Tibial nerve (tissue), 3 donors: ENCODE data around the gene AHCTF1.

Experiments
- CTCF ChIP-seq, 5 experiments: fragments of 200-600 bp in 3 of 5; fragments of 450-650 bp in 2 of 5; sonication (generic) in 3 of 5; IDR thresholded peaks; one replicate each; pipeline ENCODE4 v1.5.1; 2016 to 2019; ENCODE audit warnings: antibody characterized with exemption in 5 of 5, mild to moderate bottlenecking in 3 of 5, moderate library complexity in 2 of 5
- POLR2A ChIP-seq, 2 donors: fragments of 450-650 bp; IDR thresholded peaks; one replicate each; pipeline ENCODE4 v1.6.1; 2017; ENCODE audit warnings: antibody characterized with exemption in 2 of 2, mild to moderate bottlenecking in 2 of 2, moderate library complexity in 2 of 2

DNA sequence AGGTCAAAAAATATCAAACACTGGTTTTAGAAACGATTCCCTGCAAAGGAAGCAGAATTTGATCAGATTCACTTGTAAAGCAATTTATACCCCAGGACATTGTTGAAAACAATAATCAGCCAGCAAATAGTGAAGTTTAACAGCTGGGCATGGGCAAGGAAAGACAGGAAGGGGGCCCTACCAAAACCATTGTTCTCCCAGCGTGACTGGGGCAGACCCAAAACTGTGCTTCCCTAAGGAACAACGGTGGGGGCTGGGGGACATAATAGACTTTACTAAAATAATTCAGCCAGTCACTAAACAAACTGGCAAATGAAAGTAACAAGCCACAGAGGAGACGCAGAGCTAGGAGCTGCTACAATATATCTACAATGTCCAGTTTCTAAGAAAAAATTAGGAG lies 100.2 kb downstream of the AHCTF1 start:
- no peak for TF ChIP-seq CTCF (IDR thresholded peaks at IDR 0.05)
- no peak for TF ChIP-seq POLR2A (IDR thresholded peaks at IDR 0.05)
